Measurements from ENCODE around the gene ZNF582.

Gene ZNF582

GRCh38 chr19:56393119-56394012 lies at the start of gene ZNF582:
ZNF582 (minus strand) TSS chr19:56393534; CDS start chr19:56391752, 1,782 bp downstream.
- in situ Hi-C loops (cut with MboI; ENCODE audit: low sequenced_read_pairs), result no loop called here

- in situ Hi-C loops (cut with MboI; ENCODE audit: low sequenced_read_pairs), result no loop called here
These were observed 48.0 kb upstream of the ZNF582 start for GRCh38 chr19:56441206-56441792.

DNA sequence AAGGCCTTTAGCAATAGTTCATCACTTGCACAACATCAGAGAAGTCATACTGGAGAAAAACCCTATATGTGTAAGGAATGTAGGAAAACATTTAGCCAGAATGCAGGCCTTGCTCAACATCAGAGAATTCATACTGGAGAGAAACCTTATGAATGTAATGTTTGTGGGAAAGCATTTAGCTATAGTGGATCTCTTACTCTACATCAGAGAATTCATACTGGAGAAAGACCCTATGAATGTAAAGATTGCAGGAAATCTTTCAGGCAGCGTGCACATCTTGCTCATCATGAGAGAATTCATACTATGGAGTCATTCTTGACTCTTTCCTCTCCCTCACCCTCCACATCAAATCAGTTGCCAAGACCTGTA lies 30.6 kb upstream of the ZNF582 start:
- in situ Hi-C loops (cut with MboI; ENCODE audit: low sequenced_read_pairs), result no loop called here

DNA sequence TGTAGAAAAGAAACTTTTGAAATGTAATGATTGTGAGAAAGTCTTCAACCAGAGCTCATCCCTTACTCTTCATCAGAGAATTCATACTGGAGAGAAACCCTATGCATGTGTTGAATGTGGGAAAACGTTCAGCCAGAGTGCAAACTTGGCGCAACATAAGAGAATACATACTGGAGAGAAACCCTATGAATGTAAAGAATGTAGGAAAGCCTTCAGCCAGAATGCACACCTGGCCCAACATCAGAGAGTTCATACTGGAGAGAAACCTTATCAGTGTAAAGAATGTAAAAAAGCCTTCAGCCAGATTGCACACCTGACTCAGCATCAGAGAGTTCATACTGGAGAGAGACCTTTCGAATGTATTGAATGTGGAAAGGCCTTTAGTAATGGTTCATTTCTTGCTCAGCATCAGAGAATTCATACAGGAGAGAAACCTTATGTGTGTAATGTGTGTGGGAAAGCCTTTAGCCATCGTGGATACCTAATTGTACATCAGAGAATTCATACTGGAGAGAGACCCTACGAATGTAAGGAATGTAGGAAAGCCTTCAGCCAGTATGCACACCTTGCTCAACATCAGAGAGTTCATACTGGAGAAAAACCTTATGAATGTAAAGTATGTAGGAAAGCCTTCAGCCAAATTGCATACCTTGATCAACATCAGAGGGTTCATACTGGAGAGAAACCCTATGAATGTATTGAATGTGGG lies 30.1 kb upstream of the ZNF582 start:
- in situ Hi-C loops (cut with MboI; ENCODE audit: low sequenced_read_pairs), result no loop called here

DNA sequence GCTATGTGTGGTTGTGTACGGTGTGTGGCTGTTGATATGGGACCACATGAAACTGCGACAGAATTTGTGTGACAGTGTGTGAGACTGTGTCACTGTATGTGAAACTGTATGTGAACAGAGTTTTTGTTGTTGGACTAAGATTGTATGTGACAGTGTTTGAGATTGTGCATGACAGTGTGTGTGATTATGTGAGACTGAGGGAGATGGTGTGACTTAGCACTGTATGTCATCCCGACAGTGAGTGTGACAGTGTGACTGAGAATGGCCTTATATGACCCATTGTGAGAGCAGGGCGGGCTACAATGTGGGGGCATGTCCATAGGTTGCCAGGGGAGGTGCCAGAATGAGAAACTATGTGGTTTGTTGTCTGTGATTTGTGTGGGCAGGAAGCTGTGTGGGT lies 11.7 kb upstream of the ZNF582 start:
- in situ Hi-C loops (cut with MboI; ENCODE audit: low sequenced_read_pairs), result no loop called here

GRCh38 chr19:56404705-56405056 lies 11.3 kb upstream of the ZNF582 start:
- in situ Hi-C loops (cut with MboI; ENCODE audit: low sequenced_read_pairs), result no loop called here

DNA sequence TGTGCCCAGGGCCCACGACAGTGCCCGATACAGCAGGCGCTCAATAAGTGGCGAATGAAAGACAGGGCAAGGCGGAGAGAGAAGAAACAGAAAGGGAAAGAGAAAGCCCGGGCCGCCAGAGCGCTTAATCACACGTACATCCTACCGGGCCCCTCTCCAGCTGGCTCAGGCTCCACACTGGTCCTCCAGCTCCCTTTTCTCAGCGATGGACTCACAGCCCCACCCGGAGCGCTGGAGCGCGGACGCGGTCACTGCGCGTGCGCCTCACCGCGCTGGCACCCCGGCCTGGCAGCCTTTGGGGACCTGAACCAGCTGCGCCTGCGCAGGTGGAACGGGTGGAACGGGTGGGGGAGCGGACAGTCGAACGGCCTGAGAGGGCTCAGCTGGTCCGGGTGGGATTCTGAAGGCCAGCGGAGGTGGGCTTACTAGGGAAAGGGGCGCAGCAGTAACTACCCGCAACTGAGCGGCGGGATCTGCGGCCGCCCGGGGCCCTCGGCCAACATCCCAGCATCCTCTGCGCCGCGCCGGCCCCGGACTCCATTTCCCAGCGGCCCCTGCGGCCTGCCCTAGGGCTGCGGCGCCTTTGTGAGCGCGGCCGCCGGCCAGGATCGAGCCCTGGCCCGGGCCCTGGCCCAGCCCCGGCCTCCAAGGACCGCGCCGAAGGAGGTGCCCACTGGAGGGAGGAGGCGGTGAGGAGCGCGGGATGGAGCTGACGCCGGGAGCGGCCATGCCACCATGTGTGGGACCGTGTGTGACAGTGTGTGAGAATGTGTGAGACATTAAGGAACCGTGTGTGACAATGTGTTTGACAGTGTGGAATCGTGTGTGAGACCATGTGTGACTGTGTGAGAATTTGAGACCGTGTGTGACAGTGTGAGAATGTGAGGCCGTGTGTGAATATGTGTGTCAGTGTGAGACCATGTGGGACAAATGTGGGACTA lies 10.7 kb upstream of the ZNF582 start, which contains the start of gene ZNF583:
Gene ZNF583 (plus strand): TSS at position 569 of the 941 bp plus-strand sequence. CDS start 2,783 bp downstream, outside the sequence.
- in situ Hi-C loops (cut with MboI; ENCODE audit: low sequenced_read_pairs), result no loop called here

- in situ Hi-C loops (cut with MboI; ENCODE audit: low sequenced_read_pairs), result no loop called here
These were observed 9.9 kb upstream of the ZNF582 start for GRCh38 chr19:56403261-56403660.

DNA sequence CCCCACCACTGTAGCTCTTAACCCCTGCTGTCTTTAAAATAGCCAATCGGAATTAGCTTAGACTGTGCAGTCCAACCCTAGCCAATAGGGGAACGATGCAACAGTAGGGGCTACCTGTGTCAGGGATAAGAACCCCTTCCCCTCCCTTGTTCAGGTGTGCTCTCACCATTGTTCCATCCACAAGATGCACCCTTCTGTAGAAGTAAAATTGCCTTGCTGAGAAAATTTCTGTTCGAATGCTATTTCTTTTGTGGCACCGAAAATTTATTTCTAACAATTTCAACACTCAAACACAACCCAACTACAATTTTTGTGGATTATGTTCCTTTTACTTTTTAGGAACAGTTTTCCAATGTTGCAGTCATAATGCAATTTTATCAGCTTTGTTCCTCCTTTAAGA lies 7.2 kb upstream of the ZNF582 start:
- in situ Hi-C loops (cut with MboI; ENCODE audit: low sequenced_read_pairs), result no loop called here

DNA sequence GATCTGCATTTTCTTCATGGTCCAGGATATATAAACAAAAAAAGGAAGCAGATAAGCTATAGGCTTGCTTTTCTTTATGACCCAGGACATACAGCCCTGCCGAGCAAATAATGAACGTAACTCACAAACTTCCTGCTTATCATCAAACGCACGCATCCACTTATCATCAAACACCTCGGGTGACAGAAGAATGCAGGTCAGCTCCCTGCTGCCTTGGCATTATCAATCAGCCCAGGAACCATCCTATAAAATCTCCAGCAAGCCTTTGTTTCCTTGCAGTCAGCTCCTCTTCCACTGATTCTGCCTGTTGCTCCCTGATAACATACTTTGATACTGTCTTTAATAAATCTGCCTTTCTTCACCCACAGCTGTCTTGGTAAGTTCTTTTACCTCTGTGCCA lies 5.5 kb upstream of the ZNF582 start:
- in situ Hi-C loops (cut with MboI; ENCODE audit: low sequenced_read_pairs), result no loop called here

DNA sequence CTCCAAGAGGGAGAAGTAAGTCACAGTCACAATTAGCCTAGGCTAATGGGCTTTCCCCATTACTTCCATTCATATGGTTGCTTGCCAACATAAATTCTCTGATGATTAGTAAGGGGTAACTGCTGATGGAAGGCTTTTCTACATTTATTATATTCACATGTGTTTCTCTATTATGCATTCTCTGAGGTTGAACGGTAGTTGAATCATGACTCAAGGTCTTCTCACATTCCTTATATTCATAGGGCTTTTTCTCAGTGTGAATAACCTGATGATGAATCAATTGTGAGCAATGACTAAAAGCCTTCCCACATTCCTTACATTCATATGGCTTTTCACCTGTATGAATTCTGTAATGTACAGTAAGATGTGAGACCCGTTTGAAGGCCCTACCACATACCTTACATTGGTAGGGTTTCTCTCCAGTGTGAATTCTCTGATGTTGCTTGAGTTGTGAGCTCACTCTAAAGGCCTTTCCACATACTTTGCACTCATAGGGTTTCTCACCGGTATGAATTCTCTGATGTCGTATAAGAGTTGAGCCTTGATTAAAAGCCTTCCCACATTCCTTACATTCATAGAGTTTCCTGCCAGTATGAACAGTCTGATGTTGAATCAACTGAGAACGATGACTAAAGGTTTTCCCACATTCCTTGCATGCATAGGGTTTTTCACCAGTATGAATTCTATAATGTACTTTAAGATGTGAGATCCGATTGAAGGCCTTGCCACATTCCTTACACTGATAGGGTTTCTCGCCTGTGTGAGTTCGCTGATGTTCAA lies 9.3 kb downstream of the ZNF582 start:
- in situ Hi-C loops (cut with MboI; ENCODE audit: low sequenced_read_pairs), result no loop called here

GRCh38 chr19:56377105-56377924 lies 16.0 kb downstream of the ZNF582 start:
- in situ Hi-C loops (cut with MboI; ENCODE audit: low sequenced_read_pairs), result no loop called here

- in situ Hi-C loops (cut with MboI; ENCODE audit: low sequenced_read_pairs), result no loop called here
These were observed 21.1 kb downstream of the ZNF582 start for GRCh38 chr19:56372281-56372680.

DNA sequence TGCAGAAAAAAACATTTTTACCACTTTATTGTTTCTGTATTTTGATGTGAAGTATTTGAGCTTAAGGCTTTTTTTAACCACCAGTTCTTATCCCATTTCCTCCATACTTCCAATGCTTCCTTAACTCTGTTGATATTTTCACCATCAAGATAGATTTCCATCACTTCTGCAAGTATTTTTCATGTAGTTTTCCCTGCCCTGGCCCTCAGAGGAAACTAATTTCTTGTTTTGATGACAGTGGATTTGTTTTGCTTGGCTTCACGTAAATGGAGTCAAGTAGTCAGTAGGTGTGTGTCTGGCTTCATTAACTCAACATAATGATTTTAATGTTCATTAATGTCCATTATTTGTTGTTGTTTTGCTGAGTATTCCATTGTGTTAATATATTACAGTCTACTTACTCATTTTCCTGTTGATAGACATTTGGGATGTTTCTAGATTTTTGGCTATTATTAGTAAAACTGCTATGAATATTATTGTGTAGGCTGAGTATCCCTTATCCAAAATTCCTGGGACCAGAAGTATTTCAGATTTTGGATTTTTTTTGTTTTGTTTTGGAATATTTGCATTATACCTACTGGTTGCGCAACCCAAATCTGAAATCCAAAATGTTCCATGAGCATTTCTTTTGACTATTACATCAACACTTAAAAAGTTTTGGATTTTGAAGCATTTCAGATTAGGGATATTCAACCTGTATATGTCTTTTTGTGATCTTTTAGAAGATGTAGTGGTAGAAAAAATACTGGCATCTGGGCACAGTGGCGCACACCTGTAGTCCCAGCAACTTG lies 23.3 kb downstream of the ZNF582 start:
- in situ Hi-C loops (cut with MboI; ENCODE audit: low sequenced_read_pairs), result no loop called here

DNA sequence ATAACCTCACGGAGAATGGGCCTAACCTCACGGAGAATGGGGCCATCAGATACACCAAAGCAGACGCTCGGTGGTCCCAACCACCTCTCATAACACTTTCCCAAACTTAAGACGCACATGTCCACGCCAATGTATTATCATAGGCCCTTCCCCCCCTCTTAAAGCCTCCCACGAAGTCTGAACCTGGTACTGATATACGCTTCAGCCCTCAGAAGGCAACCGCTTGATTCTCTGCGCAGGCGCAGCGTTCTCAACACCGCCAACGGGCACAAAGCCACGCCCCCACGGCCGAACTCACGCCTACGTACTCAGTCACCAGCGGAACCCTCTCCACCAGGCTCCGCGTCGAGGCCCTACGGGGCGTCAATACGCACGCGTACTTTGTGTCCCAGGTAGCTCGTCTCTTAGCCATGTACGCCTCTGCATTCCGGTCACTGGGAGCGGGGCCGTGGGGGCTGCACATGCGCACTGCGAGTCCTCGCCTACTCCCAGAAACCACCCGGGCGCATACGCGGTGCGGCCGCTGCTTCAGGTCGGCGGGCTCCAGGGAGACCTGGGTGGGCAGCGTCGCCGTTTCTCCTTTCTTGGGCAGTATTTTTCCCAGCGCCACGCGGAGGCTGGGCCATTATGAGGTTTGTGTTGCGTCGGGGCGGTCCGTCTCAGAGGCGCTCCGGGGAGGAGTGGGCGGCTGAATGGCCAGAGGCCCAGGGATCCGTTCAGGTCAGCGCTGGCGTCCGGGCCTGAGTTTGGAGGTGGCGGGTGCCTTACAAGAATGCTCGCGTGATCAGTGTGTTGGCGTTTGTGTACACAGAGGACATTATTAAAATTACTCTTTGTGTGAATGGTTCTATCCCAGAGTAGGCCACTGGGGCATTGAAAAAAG lies 25.3 kb downstream of the ZNF582 start:
- in situ Hi-C loops (cut with MboI; ENCODE audit: low sequenced_read_pairs), result no loop called here

GRCh38 chr19:56360841-56361240 lies 32.5 kb downstream of the ZNF582 start:
- in situ Hi-C loops (cut with MboI; ENCODE audit: low sequenced_read_pairs), result no loop called here

GRCh38 chr19:56356944-56357343 lies 36.4 kb downstream of the ZNF582 start:
- in situ Hi-C loops (cut with MboI; ENCODE audit: low sequenced_read_pairs), result no loop called here
